GM18861 (cell line): Measurements from ENCODE around the gene MYO9B.

Experiments
- ATAC-seq: cut with Tn5 transposase; IDR thresholded peaks from one replicate; pipeline ENCODE4 v1.9.1; 2021; ENCODE audit not compliant: unreplicated experiment

Gene MYO9B

GRCh38 chr19:17259118-17259780, 183.7 kb downstream of the MYO9B start:
- no peak for ATAC-seq

- no peak for ATAC-seq
These were observed 184.4 kb downstream of the MYO9B start for GRCh38 chr19:17259934-17260333.

GRCh38 chr19:17260842-17261325, 185.3 kb downstream of the MYO9B start:
- peak; percentile 65 for ATAC-seq

- no peak for ATAC-seq
These were observed 187.0 kb downstream of the MYO9B start for GRCh38 chr19:17262557-17262956.
